ENCODE data around the gene SOX18. TPM values are rescaled to one million over a fixed set of nuclear protein-coding genes. Genes with fewer than 3 reads are reported as not detected.

Gene SOX18
- polyA plus RNA-seq, 1 experiment, result not detected

GRCh38 chr20:64086801-64087200, 37.4 kb upstream of the SOX18 start:
- ChIA-PET CTCF (interaction anchor here (0.6 to 2.2 kb wide), 2 partner anchors 34 to 47 kb away, joined by 3 to 9 read pairs; no protein-coding TSS in a partner anchor), POLR2A (no interaction called here)
- Histone ChIP-seq H3K4me3 (ENCODE audit: low read depth, low read length) (no peak overlapping the region), H3K27me3 (ENCODE audit: control insufficient read depth, insufficient read depth, low read length) (peaks cover 26% of the 10 kb centered on the region), H3K36me3 (ENCODE audit: control insufficient read depth, insufficient read depth, low read length) (no peaks in the 10 kb centered on the region)
- TF ChIP-seq CTCF (IDR thresholded peaks at IDR 0.05; ENCODE audit: insufficient read depth, low read depth, low read length), result no peak
- no peak for DNase-seq (ENCODE audit: low read depth)

GRCh38 chr20:64084685-64085152, 35.3 kb upstream of the SOX18 start:
- TF ChIP-seq CTCF (IDR thresholded peaks at IDR 0.05; ENCODE audit: insufficient read depth, low read depth, low read length), result no peak
- POLR2A ChIA-PET, result no interaction called here
- H3K4me3 ChIP-seq (ENCODE audit: low read depth, low read length), result no peak overlapping the region
- no peak for DNase-seq (ENCODE audit: low read depth)
- CTCF ChIA-PET, result interaction anchor here (0.6 to 6.4 kb wide), 7 partner anchors 11 to 840 kb away, joined by 3 to 49 read pairs (median 4); no protein-coding TSS in a partner anchor
- peaks cover 24% of the 10 kb centered on the region for H3K27me3 ChIP-seq (ENCODE audit: control insufficient read depth, insufficient read depth, low read length)
- H3K36me3 ChIP-seq (ENCODE audit: control insufficient read depth, insufficient read depth, low read length), result no peaks in the 10 kb centered on the region

- Histone ChIP-seq H3K36me3 (ENCODE audit: control insufficient read depth, insufficient read depth, low read length) (no peaks in the 10 kb centered on the region), H3K4me3 (ENCODE audit: low read depth, low read length) (peak within 1 kb of the TSS; percentile 44), H3K27me3 (ENCODE audit: control insufficient read depth, insufficient read depth, low read length) (peaks cover 24% of the 10 kb centered on the region)
- CTCF ChIA-PET, result interaction anchor here (0.6 to 6.4 kb wide), 11 partner anchors 9 to 839 kb away, joined by 3 to 49 read pairs (median 4); no protein-coding TSS in a partner anchor
- POLR2A ChIA-PET, result no interaction called here
- no peak for DNase-seq (ENCODE audit: low read depth)
- no peak for TF ChIP-seq CTCF (IDR thresholded peaks at IDR 0.05; ENCODE audit: insufficient read depth, low read depth, low read length)
Observed at GRCh38 chr20:64083804-64084684, 34.6 kb upstream of the SOX18 start, which contains the start of gene LKAAEAR1. Gene LKAAEAR1 (minus strand): TSS chr20:64084398. CDS start chr20:64084219, 179 bp downstream.

GRCh38 chr20:64083378-64083803, 34.0 kb upstream of the SOX18 start:
- Histone ChIP-seq H3K27me3 (ENCODE audit: control insufficient read depth, insufficient read depth, low read length) (peaks cover 24% of the 10 kb centered on the region), H3K4me3 (ENCODE audit: low read depth, low read length) (peak overlapping the region; percentile 44), H3K36me3 (ENCODE audit: control insufficient read depth, insufficient read depth, low read length) (no peaks in the 10 kb centered on the region)
- TF ChIP-seq CTCF (IDR thresholded peaks at IDR 0.05; ENCODE audit: insufficient read depth, low read depth, low read length), result peak; percentile 63
- ChIA-PET POLR2A (no interaction called here), CTCF (interaction anchor here (1.1 to 6.4 kb wide), 8 partner anchors 9 to 37 kb away, joined by 3 to 49 read pairs (median 6); no protein-coding TSS in a partner anchor)
- DNase-seq (ENCODE audit: low read depth), result no peak

- peak overlapping the region; percentile 44 for H3K4me3 ChIP-seq (ENCODE audit: low read depth, low read length)
- CTCF ChIA-PET, result interaction anchor here (1.1 to 6.4 kb wide), 7 partner anchors 9 to 38 kb away, joined by 4 to 49 read pairs (median 6); no protein-coding TSS in a partner anchor
Observed at GRCh38 chr20:64082820-64083377, 33.5 kb upstream of the SOX18 start.

More at GRCh38 chr20:64082820-64083377, 33.5 kb upstream of the SOX18 start:
- Histone ChIP-seq H3K27me3 (ENCODE audit: control insufficient read depth, insufficient read depth, low read length) (peaks cover 24% of the 10 kb centered on the region), H3K36me3 (ENCODE audit: control insufficient read depth, insufficient read depth, low read length) (no peaks in the 10 kb centered on the region)
- no peak for DNase-seq (ENCODE audit: low read depth)
- POLR2A ChIA-PET, result no interaction called here
- no peak for TF ChIP-seq CTCF (IDR thresholded peaks at IDR 0.05; ENCODE audit: insufficient read depth, low read depth, low read length)
